Fibroblast of skin of left biceps (primary cell): ENCODE measurements around the gene AGO4.
"Not testable (repeated sequence)": the region's sequence is repeated elsewhere in the genome, so short reads cannot be mapped to it uniquely, and the experiment has no call there.

Source experiments
- DNase-seq, 2 experiments: peaks; one replicate each; pipeline ENCODE4 v3.0.0-alpha.2; 2013; ENCODE audit warnings: low read depth in 2 of 2

Gene AGO4

GRCh38 chr1:35807614-35808449 lies at the start of gene AGO4:
Gene AGO4 (plus strand): TSS chr1:35808016. CDS start chr1:35808417, 401 bp downstream.
- peak in 1 of 2 experiments; percentile 12 for DNase-seq

- DNase-seq: no peak
These were observed 45.7 kb upstream of the AGO4 start for GRCh38 chr1:35762141-35762540.

DNA sequence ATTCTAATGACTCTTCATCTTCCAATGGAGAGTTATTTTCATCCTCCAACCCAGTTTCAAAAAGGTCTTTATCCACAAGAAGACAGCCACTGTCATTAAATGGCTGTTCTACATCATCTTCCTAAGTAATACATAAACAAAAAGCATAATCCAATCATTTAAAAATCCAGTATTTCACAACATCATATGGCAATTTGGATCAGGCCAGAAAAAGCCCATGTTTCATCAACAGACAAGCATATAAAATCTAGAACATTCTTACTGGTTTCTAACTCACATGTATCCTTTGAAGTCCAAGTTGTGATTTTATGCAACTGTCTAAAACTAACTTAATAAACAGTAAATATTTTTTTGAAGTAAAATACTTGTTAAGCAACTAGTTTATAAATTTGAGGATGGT lies 44.6 kb upstream of the AGO4 start:
- no peak for DNase-seq

- no peak for DNase-seq
These were observed 43.5 kb upstream of the AGO4 start for GRCh38 chr1:35764283-35764682.

DNA sequence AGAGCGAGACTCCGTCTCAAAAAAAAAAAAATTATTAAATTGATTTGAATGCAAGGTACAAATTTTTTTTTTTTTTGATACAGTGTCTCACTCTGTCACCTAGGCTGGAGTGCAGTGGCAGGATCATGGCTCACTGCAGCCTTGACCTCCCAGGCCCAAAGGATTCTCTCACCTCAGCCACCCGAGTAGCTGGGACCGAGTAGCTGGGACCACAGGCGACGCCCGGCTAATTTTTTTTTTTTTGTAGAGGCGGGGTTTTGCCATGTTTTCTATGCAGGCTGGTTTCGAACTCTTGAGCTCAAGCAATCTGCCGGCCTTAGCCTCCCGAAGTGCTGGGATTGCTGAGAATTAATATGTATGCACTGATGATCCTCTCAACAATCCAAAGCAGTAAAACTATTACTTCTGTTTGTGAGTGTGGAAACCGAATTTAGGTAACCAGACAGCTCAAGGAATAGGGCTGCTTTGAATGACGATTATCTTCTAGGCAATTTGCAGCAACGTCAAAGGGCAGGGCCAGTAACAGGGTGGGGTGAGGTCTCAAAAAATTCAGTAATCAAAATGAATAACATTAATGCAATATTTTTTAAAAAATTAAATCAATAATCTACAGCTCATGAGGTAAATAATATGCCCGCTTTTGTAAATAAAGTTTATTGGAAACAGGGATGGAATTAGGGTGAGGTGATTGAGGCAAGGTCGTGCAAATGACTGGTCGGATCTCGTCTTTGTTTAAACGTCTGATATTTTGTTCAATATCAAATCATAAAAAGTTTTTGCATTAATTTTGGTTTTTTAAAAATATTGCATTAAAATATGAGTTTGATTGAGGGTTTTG lies 39.2 kb upstream of the AGO4 start:
- DNase-seq: no peak

DNA sequence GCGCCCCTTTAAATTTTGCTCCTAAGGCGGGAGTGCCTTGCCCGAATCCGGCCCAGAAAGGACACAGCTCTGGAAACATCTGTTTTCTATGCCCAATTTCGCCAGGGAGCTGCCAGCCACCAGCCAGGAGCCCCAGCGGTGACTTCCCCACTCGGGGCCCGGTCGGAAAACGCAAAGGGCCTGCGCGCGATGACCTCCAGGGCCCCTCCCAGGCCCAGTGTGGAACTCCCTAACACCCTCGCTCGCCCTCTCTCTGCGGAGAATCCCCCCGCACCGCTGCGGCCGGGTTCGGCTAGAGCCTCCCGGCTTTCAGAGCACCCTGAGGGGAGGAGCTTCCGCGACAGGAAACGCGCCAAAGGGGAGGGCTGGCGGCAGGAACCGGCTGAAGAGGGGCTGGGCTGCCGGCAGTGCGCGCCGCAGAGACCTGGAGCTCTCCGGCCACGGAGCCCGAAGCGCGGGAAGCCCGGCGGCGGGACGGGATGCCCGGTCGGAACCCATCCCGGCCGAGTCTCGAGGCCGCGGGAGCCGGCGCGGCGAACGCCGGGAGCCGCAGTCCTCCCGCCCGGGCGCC lies 38.5 kb upstream of the AGO4 start:
- DNase-seq: peak; percentile 59 to 60

DNA sequence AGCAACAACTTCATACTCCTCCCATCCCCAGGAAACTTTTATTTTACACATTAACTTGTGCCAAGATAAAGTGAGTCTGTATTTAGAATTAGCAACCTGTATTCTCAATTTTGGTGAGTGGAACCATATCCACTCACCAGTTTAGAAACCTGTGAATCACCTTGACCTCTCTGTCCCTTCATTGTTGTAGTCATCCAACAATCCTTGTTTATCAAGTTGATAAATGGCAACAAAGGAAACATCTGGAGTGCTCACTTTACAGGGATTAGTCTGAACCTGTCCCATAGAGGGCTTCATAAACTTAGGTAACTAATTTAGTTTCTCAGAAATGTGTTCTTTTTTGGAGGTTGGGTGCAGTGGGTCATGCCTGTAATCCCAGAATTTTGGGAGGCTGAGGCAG lies 34.1 kb upstream of the AGO4 start:
- no peak for DNase-seq

GRCh38 chr1:35776172-35776571 lies 31.6 kb upstream of the AGO4 start:
- DNase-seq: not testable (repeated sequence)

- no peak for DNase-seq
These were observed 30.7 kb upstream of the AGO4 start for GRCh38 chr1:35777109-35777508.

DNA sequence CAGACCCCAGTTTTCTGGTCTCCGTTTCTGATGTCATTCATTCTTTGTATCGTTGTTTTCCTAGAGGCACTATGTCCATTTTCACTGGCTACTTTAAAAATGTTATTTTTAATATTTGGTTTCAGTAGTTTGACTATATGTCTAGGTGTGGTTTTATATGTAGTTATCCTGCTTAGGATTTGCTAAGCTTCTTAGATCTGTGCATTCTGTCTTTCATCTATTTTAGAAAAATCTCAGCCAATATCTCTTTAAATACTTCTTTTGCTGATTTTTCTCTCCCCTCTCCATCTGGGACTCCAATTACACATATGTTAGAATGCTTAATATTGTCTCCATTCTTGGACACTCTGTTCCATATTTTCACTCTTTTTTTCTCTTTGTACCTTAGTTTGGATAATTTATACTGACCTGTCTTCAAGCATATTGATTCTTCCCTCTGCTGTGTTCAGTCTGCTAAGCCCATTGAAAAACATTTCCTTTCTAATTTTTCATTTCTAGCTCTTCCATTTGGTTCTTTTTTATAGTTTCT lies 24.7 kb upstream of the AGO4 start:
- no peak for DNase-seq

GRCh38 chr1:35784364-35784763 lies 23.5 kb upstream of the AGO4 start:
- DNase-seq: not testable (repeated sequence)

GRCh38 chr1:35788139-35788538 lies 19.7 kb upstream of the AGO4 start:
- no peak for DNase-seq

GRCh38 chr1:35790670-35791069 lies 17.1 kb upstream of the AGO4 start:
- DNase-seq: no peak

- no peak for DNase-seq
These were observed 12.5 kb upstream of the AGO4 start for GRCh38 chr1:35795295-35795694.

GRCh38 chr1:35797380-35797779 lies 10.4 kb upstream of the AGO4 start:
- DNase-seq: no peak

- not testable (repeated sequence) for DNase-seq
These were observed 9.8 kb upstream of the AGO4 start for GRCh38 chr1:35798019-35798418.

DNA sequence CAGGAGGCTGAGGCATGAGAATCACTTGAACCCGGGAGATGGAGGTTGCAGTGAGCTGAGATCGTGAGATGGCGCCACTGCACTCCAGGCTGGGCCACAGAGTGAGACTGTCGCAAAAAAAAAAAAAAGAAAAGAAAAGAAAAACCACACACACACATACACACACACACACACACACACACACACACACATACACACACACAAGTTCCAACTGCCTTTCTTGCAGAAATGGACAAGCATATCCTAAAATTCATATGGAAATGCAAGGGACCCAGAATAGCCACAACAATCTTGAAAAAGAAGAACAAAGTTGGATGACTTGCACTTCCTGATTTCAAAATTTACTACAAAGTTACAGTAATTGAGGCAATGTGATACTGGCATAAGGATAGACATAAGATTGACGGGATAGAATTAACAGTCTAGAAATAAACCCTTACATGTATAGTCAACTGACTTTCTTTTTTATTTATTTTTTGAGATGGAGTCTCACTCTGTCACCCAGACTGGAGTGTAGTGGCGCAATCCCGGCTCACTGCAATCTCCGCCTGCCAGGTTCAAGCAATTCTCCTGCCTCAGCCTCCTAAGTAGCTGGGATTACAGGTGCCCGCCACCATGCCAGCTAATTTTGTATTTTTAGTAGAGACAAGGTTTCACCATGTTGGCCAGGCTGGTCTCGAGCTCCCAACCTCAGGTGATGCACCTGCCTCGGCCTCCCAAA lies 7.5 kb upstream of the AGO4 start:
- not testable (repeated sequence) for DNase-seq

DNA sequence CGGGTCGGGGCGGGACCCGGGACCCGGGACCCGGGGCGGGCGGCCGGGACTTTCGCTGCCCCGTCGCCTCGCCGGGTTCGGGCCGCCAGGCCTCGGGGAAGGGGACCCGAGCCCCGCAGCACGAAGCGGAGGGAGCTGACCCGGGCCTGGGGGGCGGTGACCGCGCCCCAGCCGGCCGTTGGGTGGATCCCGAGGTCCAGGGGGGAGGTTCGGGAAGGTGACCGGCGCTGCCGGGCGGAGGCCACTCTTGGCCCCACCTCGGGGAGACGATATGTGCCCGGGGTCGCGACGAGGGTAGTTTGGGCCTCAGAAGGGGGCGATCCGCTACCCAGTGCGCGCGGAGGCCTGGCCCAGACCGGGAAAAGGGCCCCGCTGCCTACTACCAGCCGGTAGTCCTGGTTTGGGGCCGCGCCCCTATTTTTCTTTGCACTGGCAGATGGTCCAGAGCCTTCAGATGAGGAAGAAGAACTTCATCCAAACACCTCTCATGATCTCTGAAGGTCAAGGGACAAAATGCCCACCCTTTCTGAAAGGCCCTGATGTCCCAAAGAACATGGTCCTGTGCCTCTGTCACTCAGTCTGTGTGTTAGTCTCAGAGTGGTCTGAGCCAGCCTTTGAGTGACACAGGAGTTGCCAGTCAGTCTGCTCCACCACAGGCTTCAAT lies 766 bp downstream of the AGO4 start:
- no peak for DNase-seq

- no peak for DNase-seq
These were observed 1.6 kb downstream of the AGO4 start for GRCh38 chr1:35809114-35810095.
